DOHH2 (cell line): ENCODE data around the gene GPC6.

Experiments
- H3F3A ChIP-seq: fragments of 200-600 bp; sonication (generic), shearing (Covaris generic); 2 replicates; pipeline ENCODE4 v1.6.0; 2016; ENCODE audit warnings: antibody characterized with exemption, mild to moderate bottlenecking; ENCODE audit not compliant: control insufficient read depth, insufficient read depth
- H3K27ac ChIP-seq: fragments of 200-600 bp; sonication (generic); 2 replicates; pipeline ENCODE4 v1.5.1; 2014; ENCODE audit warnings: low read depth, mild to moderate bottlenecking, low read length, moderate library complexity
- H3K27me3 ChIP-seq: fragments of 200-600 bp; sonication (generic); 2 replicates; pipeline ENCODE4 v1.6.1; 2014; ENCODE audit warnings: mild to moderate bottlenecking, low read length, mixed read lengths; ENCODE audit not compliant: control insufficient read depth
- H3K36me3 ChIP-seq: fragments of 200-600 bp; sonication (generic); 2 replicates; pipeline ENCODE4 v1.6.1; 2014; ENCODE audit warnings: mild to moderate bottlenecking, low read length, moderate library complexity, mixed read lengths; ENCODE audit not compliant: control insufficient read depth
- H3K4me1 ChIP-seq: fragments of 200-600 bp; sonication (generic); 2 replicates; pipeline ENCODE4 v1.6.1; 2014; ENCODE audit warnings: mild to moderate bottlenecking, low read length, mixed read lengths; ENCODE audit not compliant: control insufficient read depth
- H3K4me2 ChIP-seq: fragments of 200-600 bp; sonication (generic); 2 replicates; pipeline ENCODE4 v1.6.0; 2014; ENCODE audit warnings: mild to moderate bottlenecking, low read length, moderate library complexity
- H3K4me3 ChIP-seq: fragments of 200-600 bp; sonication (generic); 2 replicates; pipeline ENCODE4 v1.5.1; 2014; ENCODE audit warnings: mild to moderate bottlenecking, low read length, mixed read lengths
- H3K79me2 ChIP-seq: fragments of 200-600 bp; sonication (generic); 2 replicates; pipeline ENCODE4 v1.6.1; 2014; ENCODE audit warnings: mild to moderate bottlenecking, low read length, mixed read lengths; ENCODE audit not compliant: control insufficient read depth
- H3K9me2 ChIP-seq: fragments of 200-600 bp; sonication (generic); replicated peaks from 2 replicates; pipeline ENCODE4 v1.6.1; 2014; ENCODE audit warnings: mild to moderate bottlenecking, low read length, mixed read lengths; ENCODE audit not compliant: control insufficient read depth
- H3K9me3 ChIP-seq: fragments of 200-600 bp; sonication (generic); 2 replicates; pipeline ENCODE4 v1.6.1; 2014; ENCODE audit warnings: antibody characterized with exemption, low read length, mixed read lengths; ENCODE audit not compliant: control insufficient read depth, insufficient read depth
- H4K20me1 ChIP-seq: fragments of 200-600 bp; sonication (generic); 2 replicates; pipeline ENCODE4 v1.6.0; 2014; ENCODE audit warnings: low read depth, mild to moderate bottlenecking, antibody characterized with exemption, low read length, moderate library complexity; ENCODE audit not compliant: control insufficient read depth, insufficient read depth
- CTCF ChIP-seq: fragments of 200-600 bp; sonication (generic); IDR thresholded peaks from one replicate; pipeline ENCODE4 v1.5.1; 2014; ENCODE audit warnings: antibody characterized with exemption, mild to moderate bottlenecking, low read depth, low read length; ENCODE audit not compliant: poor library complexity, severe bottlenecking
- EZH2phosphoT487 ChIP-seq: fragments of 200-600 bp; sonication (generic); IDR thresholded peaks from 2 replicates; pipeline ENCODE4 v1.6.1; 2017; ENCODE audit warnings: borderline replicate concordance, mild to moderate bottlenecking, antibody characterized with exemption, low read length, moderate library complexity, mixed read lengths

GPC6 gene

GRCh38 chr13:94390881-94391280 is 1164.3 kb downstream of the GPC6 start:
- Histone ChIP-seq H4K20me1 (no peaks in the 10 kb centered on the region), H3K36me3 (no peaks in the 10 kb centered on the region), H3K4me3 (no peak overlapping the region), H3K27ac (no peak overlapping the region), H3K4me1 (no peaks in the 10 kb centered on the region), H3K27me3 (no peaks in the 10 kb centered on the region), H3K4me2 (no peak overlapping the region), H3K79me2 (no peaks in the 10 kb centered on the region), H3K9me2 (no peaks in the 10 kb centered on the region), H3F3A (no peaks in the 10 kb centered on the region), H3K9me3 (no peaks in the 10 kb centered on the region)
- TF ChIP-seq EZH2phosphoT487 = no peak
- TF ChIP-seq CTCF = no peak

GRCh38 chr13:94394723-94395122 is 1168.1 kb downstream of the GPC6 start:
- Histone ChIP-seq H3K27me3 (no peaks in the 10 kb centered on the region), H4K20me1 (no peaks in the 10 kb centered on the region), H3K4me2 (no peak overlapping the region), H3K4me1 (no peaks in the 10 kb centered on the region), H3K36me3 (no peaks in the 10 kb centered on the region), H3K9me2 (no peaks in the 10 kb centered on the region), H3K79me2 (no peaks in the 10 kb centered on the region), H3K4me3 (no peak overlapping the region), H3K27ac (no peak overlapping the region), H3K9me3 (no peaks in the 10 kb centered on the region), H3F3A (no peaks in the 10 kb centered on the region)
- TF ChIP-seq CTCF (no peak), EZH2phosphoT487 (no peak)

- Histone ChIP-seq H3K4me1 (no peaks in the 10 kb centered on the region), H3K27ac (no peak overlapping the region), H3K79me2 (no peaks in the 10 kb centered on the region), H3K9me3 (no peaks in the 10 kb centered on the region), H4K20me1 (no peaks in the 10 kb centered on the region), H3K4me2 (no peak overlapping the region), H3K9me2 (no peaks in the 10 kb centered on the region), H3K36me3 (no peaks in the 10 kb centered on the region), H3K27me3 (no peaks in the 10 kb centered on the region), H3F3A (no peaks in the 10 kb centered on the region), H3K4me3 (no peak overlapping the region)
- TF ChIP-seq EZH2phosphoT487 (no peak), CTCF (no peak)
These were observed 1169.3 kb downstream of the GPC6 start for GRCh38 chr13:94395860-94396259.

- Histone ChIP-seq H3K79me2 (no peaks in the 10 kb centered on the region), H3K4me1 (no peaks in the 10 kb centered on the region), H3K27ac (no peak overlapping the region), H3K9me2 (no peaks in the 10 kb centered on the region), H3F3A (no peaks in the 10 kb centered on the region), H4K20me1 (no peaks in the 10 kb centered on the region), H3K4me2 (no peak overlapping the region), H3K36me3 (no peaks in the 10 kb centered on the region), H3K4me3 (no peak overlapping the region), H3K9me3 (no peaks in the 10 kb centered on the region), H3K27me3 (no peaks in the 10 kb centered on the region)
- TF ChIP-seq CTCF (no peak), EZH2phosphoT487 (no peak)
These were observed 1173.2 kb downstream of the GPC6 start for GRCh38 chr13:94399812-94400211.
